Heart right ventricle (tissue), 16 donors: ENCODE measurements around the gene MT1F. TPM values are rescaled to one million over a fixed set of nuclear protein-coding genes. Genes with fewer than 3 reads are reported as not detected.
A peak's percentile ranks its signal among the peaks of the same experiment; 100 is the strongest.

Source experiments
- ATAC-seq, 8 donors: fragments of 200-7000 bp; cut with Tn5 transposase; one replicate each; pipeline ENCODE4 v1.9.1; 2020; ENCODE audit warnings: mild to moderate bottlenecking in 8 of 8, moderate library complexity in 8 of 8, moderate number of reproducible peaks in 1 of 8
- DNase-seq, 2 donors: peaks; one replicate each; pipeline ENCODE4 v3.0.0-alpha.2; 2020
- H3K27ac ChIP-seq, 10 donors: fragments of 200-600 bp; sonication (generic) in 2 of 10; one replicate each; pipeline versions ENCODE4 v1.5.0 to v1.8.0; 2020 to 2022; ENCODE audit warnings: mild to moderate bottlenecking in 3 of 10
- H3K27me3 ChIP-seq, 7 donors: fragments of 200-600 bp; one replicate each; pipeline ENCODE4 v1.8.0; 2021 to 2022; ENCODE audit warnings: mild to moderate bottlenecking in 2 of 7
- H3K36me3 ChIP-seq, 9 donors: fragments of 200-600 bp; sonication (generic) in 1 of 9; one replicate each; pipeline versions ENCODE4 v1.5.0 to v1.8.0; 2020 to 2022; ENCODE audit warnings: mild to moderate bottlenecking in 2 of 9
- H3K4me1 ChIP-seq, 9 donors: fragments of 200-600 bp; sonication (generic) in 1 of 9; one replicate each; pipeline versions ENCODE4 v1.5.0 to v1.8.0; 2020 to 2022; ENCODE audit warnings: mild to moderate bottlenecking in 4 of 9
- H3K4me3 ChIP-seq, 10 donors: fragments of 200-600 bp; sonication (generic) in 2 of 10; one replicate each; pipeline versions ENCODE4 v1.5.0 to v1.8.0; 2020 to 2022; ENCODE audit warnings: mild to moderate bottlenecking in 7 of 10, moderate library complexity in 2 of 10
- H3K9me3 ChIP-seq, 11 donors: fragments of 200-600 bp in 10 of 11; sonication (generic) in 2 of 11; one replicate each; pipeline versions ENCODE4 v1.5.0 to v1.8.0; 2013 to 2022; ENCODE audit warnings: mild to moderate bottlenecking in 2 of 11, control low read depth in 1 of 11, moderate library complexity in 1 of 11
- WGBS, 2 donors: extraction: QIAGEN DNeasy Blood & Tissue Kit; methylation state at CpG; one replicate each; pipeline ENCODE4 v1.1.7; 2013; ENCODE audit warnings: inconsistent platforms in 1 of 2; 5-methylcytosine and 5-hydroxymethylcytosine counted together
- intact Hi-C, 10 donors: fragments of 100-400 bp; cut with DNase I; formaldehyde crosslinking; loops; one replicate each; pipeline versions ENCODE4 v1.11.1 to v1.14.2; 2022
- polyA plus RNA-seq, 2 donors: library from polyadenylated mRNA; stranded (reverse); fragments of 200-250 nt; gene quantifications; one replicate each; pipeline ENCODE4 v1.2.3, GENCODE V29; 2013
- total RNA-seq, 10 donors: library from RNA; stranded (reverse); fragmentation: NEBNext Ultra II Directional in 3 of 10; extraction: Animal tissue kit (Norgen Biotek cat#: 25700) in 3 of 10; gene quantifications; one replicate each; pipeline versions ENCODE4 v1.2.1 to v1.2.4, GENCODE V29; 2021 to 2023
- TF ChIP-seq, protein P1 (sequence below), 9 donors: fragments of 200-600 bp; sonication (generic) in 2 of 9; IDR thresholded peaks; one replicate each; pipeline versions ENCODE4 v1.5.0 to v1.8.0; 2021 to 2022; ENCODE audit warnings: antibody characterized with exemption in 9 of 9, mild to moderate bottlenecking in 5 of 9, moderate library complexity in 1 of 9
- donor health status: Arrhythmogenic right ventricular cardiomyopathy.
- donor health status: ischemic (EF 13 %, LVEDD 7.1; RV severe dilation, severe dysfunction).
- donor health status: healthy with polysubstance abuse.
- donor health status: DM: no; HTN: yes; CAD: no.
- donor health status: DM: no; HTN: no; CAD: no.
- donor health status: ischemic (EF 25% LVEDD 6.9; RV normal size, moderate dysfunction).
- donor health status: ischemic (EF 25% LVEDD 5.7; RV mildly dilated, moderate dysfunction).
- donor health status: healthy.
- donor health status: DM: yes; HTN: yes; CAD: no.
- donor health status: Ischemic cardiomyopathy.
- donor health status: ischemic (EF 35%, LVEDD 5.7; RV mildly dilated, moderate dysfunction).
- donor health status: nonischemic (EF 11% LVEDD 7.7; RV severe dilation, severe dysfunction).
- donor health status: DM: yes; HTN: yes; CAD: no.
- donor health status: PGD.
- donor health status: ischemic (EF 29% LVEDD 5.4; RV normal size, mild dysfunction).
- donor health status: nonischemic (EF 23%, LVEDD 6.1; RV moderate dilation, normal function).

MT1F gene
- total and polyA plus RNA-seq, 12 donors = 0.98 to 7.7 (median 2.4) TPM

DNA sequence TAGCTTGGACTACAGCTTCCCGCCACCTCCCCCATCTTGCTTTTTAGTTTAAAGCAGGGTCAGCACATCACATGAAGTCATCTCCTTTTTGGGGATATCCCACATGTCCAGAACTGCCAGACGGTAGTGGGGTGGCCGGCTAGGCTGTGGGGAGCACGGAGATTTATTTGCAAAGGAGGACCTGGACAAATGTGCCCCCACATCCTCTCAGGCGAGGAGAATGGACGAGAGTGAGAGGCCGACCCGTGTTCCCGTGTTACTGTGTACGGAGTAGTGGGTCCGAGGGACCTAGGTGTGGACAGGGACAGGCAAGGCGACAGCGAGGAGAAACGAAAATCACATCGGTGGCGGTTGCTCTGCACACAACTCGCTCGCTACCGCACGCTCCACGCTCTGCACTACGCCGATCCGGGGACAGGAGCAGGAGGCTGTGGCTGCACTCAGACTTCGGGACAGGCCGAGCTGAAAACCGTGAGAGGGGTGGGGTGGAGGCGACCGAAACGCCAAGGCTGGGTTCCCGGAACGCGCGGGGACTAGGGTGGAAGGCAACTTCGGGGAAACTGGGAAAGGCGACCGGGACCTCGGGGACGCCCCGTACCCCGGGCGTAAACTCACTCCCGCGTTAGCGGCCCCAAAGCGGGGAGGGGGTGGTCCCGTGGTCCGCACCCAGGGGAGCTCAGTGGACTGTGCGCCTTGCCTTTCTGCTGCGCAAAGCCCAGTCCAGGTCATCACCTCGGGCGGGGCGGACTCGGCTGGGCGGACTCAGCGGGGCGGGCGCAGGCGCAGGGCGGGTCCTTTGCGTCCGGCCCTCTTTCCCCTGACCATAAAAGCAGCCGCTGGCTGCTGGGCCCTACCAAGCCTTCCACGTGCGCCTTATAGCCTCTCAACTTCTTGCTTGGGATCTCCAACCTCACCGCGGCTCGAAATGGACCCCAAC is 19.7 kb upstream of the MT1F start, which contains the start of gene MT1A:
Gene MT1A, plus strand, starts transcription at position 853 of the 937 bp plus-strand sequence. Its CDS starts 73 bp downstream, at position 926.
- TF ChIP-seq, protein P1, sequence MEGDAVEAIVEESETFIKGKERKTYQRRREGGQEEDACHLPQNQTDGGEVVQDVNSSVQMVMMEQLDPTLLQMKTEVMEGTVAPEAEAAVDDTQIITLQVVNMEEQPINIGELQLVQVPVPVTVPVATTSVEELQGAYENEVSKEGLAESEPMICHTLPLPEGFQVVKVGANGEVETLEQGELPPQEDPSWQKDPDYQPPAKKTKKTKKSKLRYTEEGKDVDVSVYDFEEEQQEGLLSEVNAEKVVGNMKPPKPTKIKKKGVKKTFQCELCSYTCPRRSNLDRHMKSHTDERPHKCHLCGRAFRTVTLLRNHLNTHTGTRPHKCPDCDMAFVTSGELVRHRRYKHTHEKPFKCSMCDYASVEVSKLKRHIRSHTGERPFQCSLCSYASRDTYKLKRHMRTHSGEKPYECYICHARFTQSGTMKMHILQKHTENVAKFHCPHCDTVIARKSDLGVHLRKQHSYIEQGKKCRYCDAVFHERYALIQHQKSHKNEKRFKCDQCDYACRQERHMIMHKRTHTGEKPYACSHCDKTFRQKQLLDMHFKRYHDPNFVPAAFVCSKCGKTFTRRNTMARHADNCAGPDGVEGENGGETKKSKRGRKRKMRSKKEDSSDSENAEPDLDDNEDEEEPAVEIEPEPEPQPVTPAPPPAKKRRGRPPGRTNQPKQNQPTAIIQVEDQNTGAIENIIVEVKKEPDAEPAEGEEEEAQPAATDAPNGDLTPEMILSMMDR (IDR thresholded peaks at IDR 0.05) = no peak
- Histone ChIP-seq H3K9me3 (no peaks in the 10 kb centered on the region), H3K36me3 (no peaks in the 10 kb centered on the region), H3K27me3 (peaks cover 3 to 96% (median 35%) of the 10 kb centered on the region in 7 donors), H3K4me3 (peak within 1 kb of the TSS; percentile 36 to 64 (median 58)), H3K4me1 (peaks cover 0 to 34% (median 21%) of the 10 kb centered on the region in 9 donors), H3K27ac (peak within 1 kb of the TSS in 9 of 10 donors; percentile 17 to 79 (median 67))
- intact Hi-C loops = no loop called here
- 5 to 6% methylated on average over 68 of the region's 68 CpGs for WGBS, 2 donors
- peak; percentile 90 to 94 (median 93) for ATAC-seq
- peak; percentile 78 to 88 for DNase-seq

DNA sequence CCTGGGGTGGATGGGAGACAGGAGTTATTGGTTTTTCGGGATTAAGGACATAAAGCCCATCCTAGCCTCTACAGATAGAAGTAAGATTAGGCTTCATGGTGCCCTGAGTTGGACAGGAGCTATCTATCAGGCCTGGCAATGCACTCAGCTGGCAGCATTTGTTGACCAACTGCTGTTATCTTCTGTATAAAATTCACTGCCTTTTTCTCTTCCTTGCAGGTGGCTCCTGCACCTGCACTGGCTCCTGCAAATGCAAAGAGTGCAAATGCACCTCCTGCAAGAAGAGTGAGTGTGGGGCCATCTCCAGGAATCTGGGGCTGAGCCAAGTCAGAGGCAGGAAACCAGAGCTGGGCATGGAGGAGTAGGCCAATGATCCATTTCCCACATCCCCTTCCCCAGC is 18.7 kb upstream of the MT1F start:
- peaks cover 0 to 44% (median 27%) of the 10 kb centered on the region in 9 donors for H3K4me1 ChIP-seq
- no peaks in the 10 kb centered on the region for H3K36me3 ChIP-seq
- DNase-seq (no peak), ATAC-seq (no peak)
- WGBS, 2 donors = 66 to 68% methylated on average over 1 of the region's 1 CpG
- TF ChIP-seq, protein P1 (IDR thresholded peaks at IDR 0.05) = no peak
- peaks cover 3 to 96% (median 44%) of the 10 kb centered on the region in 7 donors for H3K27me3 ChIP-seq
- H3K27ac ChIP-seq = peak overlapping the region in 1 of 10 donors; percentile 78
- peak overlapping the region in 1 of 10 donors; percentile 53 for H3K4me3 ChIP-seq
- intact Hi-C loops = no loop called here
- no peaks in the 10 kb centered on the region for H3K9me3 ChIP-seq

DNA sequence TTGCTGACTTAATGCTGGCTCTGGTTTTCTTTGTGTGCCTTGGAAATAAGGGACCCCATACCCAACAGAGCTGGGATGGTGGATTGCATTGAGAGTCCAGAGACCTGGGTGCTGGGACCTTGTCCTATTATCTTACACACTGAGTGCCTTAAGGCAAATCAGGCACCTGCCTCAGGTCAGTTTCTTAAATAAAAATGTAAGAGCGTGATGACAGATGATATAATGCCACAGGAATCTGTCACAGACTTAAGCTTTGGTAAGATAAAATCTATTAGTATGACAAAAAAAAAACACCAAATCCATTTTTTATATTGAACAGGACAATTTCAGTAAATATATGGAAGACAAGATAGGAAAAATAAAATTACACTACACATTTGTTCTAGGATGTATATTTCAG is 17.7 kb upstream of the MT1F start:
- H3K27me3 ChIP-seq = peaks cover 3 to 95% (median 44%) of the 10 kb centered on the region in 7 donors
- TF ChIP-seq, protein P1 (IDR thresholded peaks at IDR 0.05) = no peak
- no peaks in the 10 kb centered on the region for H3K36me3 ChIP-seq

DNA sequence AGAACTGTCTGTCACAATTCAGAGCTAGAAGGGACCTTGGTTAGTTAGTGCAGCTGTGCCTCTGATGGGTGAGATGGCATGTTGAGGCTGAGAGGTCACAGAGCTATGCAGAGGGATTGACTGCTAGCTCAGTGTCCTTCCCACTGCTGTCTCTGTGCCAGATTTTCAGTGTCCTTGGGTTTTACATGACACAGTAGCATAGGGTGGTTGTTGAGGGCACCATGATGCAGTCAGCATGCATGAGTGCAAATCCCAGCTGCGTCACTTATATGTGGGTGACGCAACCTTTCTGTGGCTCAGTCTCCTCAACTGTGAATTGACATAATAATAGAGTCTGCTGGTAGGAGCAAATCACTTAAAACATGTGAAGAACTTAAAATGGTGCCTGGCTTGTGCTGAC is 16.6 kb upstream of the MT1F start:
- WGBS, 2 donors = 98% methylated on average over 2 of the region's 2 CpGs
- intact Hi-C loops = loop anchor here in 5 of 10 donors (5.0 kb wide), 2 partner anchors 34 to 41 kb away; partner anchors contain the start of genes MT2A (in 4 of the 5) and MT1X (in 1 of the 5)
- H3K36me3 ChIP-seq = no peaks in the 10 kb centered on the region
- no peak overlapping the region for H3K4me3 ChIP-seq
- no peak overlapping the region for H3K27ac ChIP-seq
- H3K4me1 ChIP-seq = peaks cover 0 to 36% (median 25%) of the 10 kb centered on the region in 9 donors
- DNase-seq = no peak
- no peaks in the 10 kb centered on the region for H3K9me3 ChIP-seq
- H3K27me3 ChIP-seq = peaks cover 0 to 95% (median 43%) of the 10 kb centered on the region in 7 donors
- TF ChIP-seq, protein P1 (IDR thresholded peaks at IDR 0.05) = no peak
- ATAC-seq = no peak

More for the DNA sequence above, 17.7 kb upstream of the MT1F start:
- WGBS, 2 donors = 86 to 89% methylated on average over 1 of the region's 1 CpG
- Histone ChIP-seq H3K4me1 (peaks cover 0 to 42% (median 27%) of the 10 kb centered on the region in 9 donors), H3K27ac (no peak overlapping the region), H3K4me3 (no peak overlapping the region), H3K9me3 (no peaks in the 10 kb centered on the region)
- no peak for DNase-seq
- intact Hi-C loops = loop anchor here in 5 of 10 donors (5.0 kb wide), 2 partner anchors 33 to 42 kb away; partner anchors contain the start of genes MT2A (in 4 of the 5) and MT1X (in 1 of the 5)
- ATAC-seq = no peak
